Measurements from ENCODE around the gene GUCY1B1.
A peak's percentile ranks its signal among the peaks of the same experiment; 100 is the strongest.

Gene GUCY1B1

GRCh38 chr4:155758481-155759371, at the start of gene GUCY1B1:
Gene GUCY1B1, plus strand, starts transcription at chr4:155759021. Its CDS starts 120 bp downstream, at chr4:155759141.
- peak; percentile 48 to 57 for DNase-seq (ENCODE audit: extremely low read depth in 1 of 2, low read depth in 1 of 2)

- no peak for DNase-seq (ENCODE audit: extremely low read depth in 1 of 2, low read depth in 1 of 2)
These were observed 48.9 kb upstream of the GUCY1B1 start for GRCh38 chr4:155709918-155710317.

GRCh38 chr4:155711556-155711955, 47.3 kb upstream of the GUCY1B1 start:
- no peak for DNase-seq (ENCODE audit: extremely low read depth in 1 of 2, low read depth in 1 of 2)

GRCh38 chr4:155712846-155713245, 46.0 kb upstream of the GUCY1B1 start:
- no peak for DNase-seq (ENCODE audit: extremely low read depth in 1 of 2, low read depth in 1 of 2)

- DNase-seq (ENCODE audit: extremely low read depth in 1 of 2, low read depth in 1 of 2) = no peak
These were observed 44.9 kb upstream of the GUCY1B1 start for GRCh38 chr4:155713911-155714310.

GRCh38 chr4:155722336-155722735, 36.5 kb upstream of the GUCY1B1 start:
- DNase-seq (ENCODE audit: extremely low read depth in 1 of 2, low read depth in 1 of 2) = no peak

- no peak for DNase-seq (ENCODE audit: extremely low read depth in 1 of 2, low read depth in 1 of 2)
These were observed 35.9 kb upstream of the GUCY1B1 start for GRCh38 chr4:155722816-155723499.

- DNase-seq (ENCODE audit: extremely low read depth in 1 of 2, low read depth in 1 of 2) = no peak
These were observed 34.1 kb upstream of the GUCY1B1 start for GRCh38 chr4:155724731-155725130.

- no peak for DNase-seq (ENCODE audit: extremely low read depth in 1 of 2, low read depth in 1 of 2)
These were observed 24.8 kb upstream of the GUCY1B1 start for GRCh38 chr4:155734065-155734464.

GRCh38 chr4:155734951-155735350, 23.9 kb upstream of the GUCY1B1 start:
- DNase-seq (ENCODE audit: extremely low read depth in 1 of 2, low read depth in 1 of 2) = no peak

GRCh38 chr4:155735496-155735895, 23.3 kb upstream of the GUCY1B1 start:
- DNase-seq (ENCODE audit: extremely low read depth in 1 of 2, low read depth in 1 of 2) = no peak

- DNase-seq (ENCODE audit: extremely low read depth in 1 of 2, low read depth in 1 of 2) = no peak
These were observed 20.3 kb upstream of the GUCY1B1 start for GRCh38 chr4:155738548-155738947.

- DNase-seq (ENCODE audit: extremely low read depth in 1 of 2, low read depth in 1 of 2) = no peak
These were observed 17.3 kb upstream of the GUCY1B1 start for GRCh38 chr4:155741546-155741945.

GRCh38 chr4:155742310-155743015, 16.4 kb upstream of the GUCY1B1 start:
- DNase-seq (ENCODE audit: extremely low read depth in 1 of 2, low read depth in 1 of 2) = no peak

- DNase-seq (ENCODE audit: extremely low read depth in 1 of 2, low read depth in 1 of 2) = no peak
These were observed 12.8 kb upstream of the GUCY1B1 start for GRCh38 chr4:155745984-155746383.

GRCh38 chr4:155748039-155748438, 10.8 kb upstream of the GUCY1B1 start:
- no peak for DNase-seq (ENCODE audit: extremely low read depth in 1 of 2, low read depth in 1 of 2)

GRCh38 chr4:155749041-155749440, 9.8 kb upstream of the GUCY1B1 start:
- DNase-seq (ENCODE audit: extremely low read depth in 1 of 2, low read depth in 1 of 2) = no peak

GRCh38 chr4:155751569-155751968, 7.3 kb upstream of the GUCY1B1 start:
- no peak for DNase-seq (ENCODE audit: extremely low read depth in 1 of 2, low read depth in 1 of 2)

GRCh38 chr4:155757745-155758265, 1.0 kb upstream of the GUCY1B1 start:
- DNase-seq (ENCODE audit: extremely low read depth in 1 of 2, low read depth in 1 of 2) = no peak

GRCh38 chr4:155759372-155760252, 791 bp downstream of the GUCY1B1 start:
- DNase-seq (ENCODE audit: extremely low read depth in 1 of 2, low read depth in 1 of 2) = no peak
